ENCODE measurements around the gene NMNAT1.
"Not testable (repeated sequence)": the region's sequence is repeated elsewhere in the genome, so short reads cannot be mapped to it uniquely, and the experiment has no call there.

NMNAT1 gene

GRCh38 chr1:9942939-9943788 lies at the start of gene NMNAT1, which contains the start of gene LZIC:
NMNAT1 (plus strand) TSS chr1:9943475; CDS start chr1:9972074, 28,599 bp downstream.
LZIC (minus strand) TSS chr1:9943391; CDS start chr1:9936619, 6,772 bp downstream.
- peak; percentile 88 for DNase-seq

- DNase-seq, result no peak
These were observed 49.2 kb upstream of the NMNAT1 start for GRCh38 chr1:9894115-9894514.

- DNase-seq, result peak; percentile 98
These were observed 42.9 kb upstream of the NMNAT1 start for GRCh38 chr1:9900142-9901043.

GRCh38 chr1:9901148-9902059 lies 41.9 kb upstream of the NMNAT1 start:
- no peak for DNase-seq

GRCh38 chr1:9902060-9902452 lies 41.2 kb upstream of the NMNAT1 start:
- DNase-seq, result no peak

GRCh38 chr1:9903801-9904527 lies 39.3 kb upstream of the NMNAT1 start:
- no peak for DNase-seq

- no peak for DNase-seq
These were observed 38.7 kb upstream of the NMNAT1 start for GRCh38 chr1:9904596-9904995.

- no peak for DNase-seq
These were observed 38.3 kb upstream of the NMNAT1 start for GRCh38 chr1:9905010-9905409.

- DNase-seq, result no peak
These were observed 36.8 kb upstream of the NMNAT1 start for GRCh38 chr1:9906466-9906865.

- no peak for DNase-seq
These were observed 35.8 kb upstream of the NMNAT1 start for GRCh38 chr1:9907441-9907840.

GRCh38 chr1:9908871-9909233 lies 34.4 kb upstream of the NMNAT1 start:
- DNase-seq, result no peak

GRCh38 chr1:9909234-9910046 lies 33.8 kb upstream of the NMNAT1 start:
- peak; percentile 57 for DNase-seq

- no peak for DNase-seq
These were observed 33.2 kb upstream of the NMNAT1 start, which contains the start of gene CTNNBIP1 for GRCh38 chr1:9910076-9910422. CTNNBIP1 (minus strand) TSS chr1:9910269; CDS start chr1:9872064, 38,205 bp downstream.

- peak; percentile 97 for DNase-seq
These were observed 32.7 kb upstream of the NMNAT1 start for GRCh38 chr1:9910423-9911178.

- DNase-seq, result no peak
These were observed 30.9 kb upstream of the NMNAT1 start for GRCh38 chr1:9912264-9912936.

GRCh38 chr1:9914610-9914937 lies 28.7 kb upstream of the NMNAT1 start:
- no peak for DNase-seq

- no peak for DNase-seq
These were observed 26.8 kb upstream of the NMNAT1 start for GRCh38 chr1:9916452-9916851.

GRCh38 chr1:9917495-9917894 lies 25.8 kb upstream of the NMNAT1 start:
- not testable (repeated sequence) for DNase-seq

GRCh38 chr1:9917901-9918300 lies 25.4 kb upstream of the NMNAT1 start:
- DNase-seq, result no peak

- no peak for DNase-seq
These were observed 22.7 kb upstream of the NMNAT1 start for GRCh38 chr1:9920606-9921005.

Measured in DMS79 treated with DMSO at 0.1 percent for 48 hours (cell line).